HepG2 (cell line): ENCODE results near the gene IGLL1. TPM values are rescaled to one million over a fixed set of nuclear protein-coding genes. Genes with fewer than 3 reads are reported as not detected.

Experiments
- AKAP8 ChIP-seq: sonication (generic); formaldehyde crosslinking; IDR thresholded peaks from 2 replicates; pipeline ENCODE4 v1.5.1; 2020; ENCODE audit warnings: mild to moderate bottlenecking, missing genetic modification reagents
- MXI1 ChIP-seq: IDR thresholded peaks from 3 replicates; pipeline ENCODE4 v1.6.1; 2012; ENCODE audit warnings: low read depth, low read length, inconsistent platforms, borderline replicate concordance
- NR2F1 ChIP-seq, 2 experiments: fragments of 450-650 bp in 1 of 2; formaldehyde crosslinking in 1 of 2; IDR thresholded peaks; 2 replicates each; pipeline versions ENCODE4 v1.5.0 to v1.6.1; 2016 to 2020; ENCODE audit warnings: mild to moderate bottlenecking in 1 of 2, missing compliant biosample characterization in 1 of 2, missing genetic modification reagents in 1 of 2, moderate library complexity in 1 of 2
- ZNF180 ChIP-seq: sonication (generic); formaldehyde crosslinking; IDR thresholded peaks from 2 replicates; pipeline ENCODE4 v1.4.0; 2020; ENCODE audit warnings: low read depth, missing genetic modification reagents, borderline replicate concordance
- ZNF224 ChIP-seq: sonication (generic); formaldehyde crosslinking; IDR thresholded peaks from 2 replicates; pipeline ENCODE4 v1.5.0; 2020; ENCODE audit warnings: mild to moderate bottlenecking, missing genetic modification reagents
- ZNF746 ChIP-seq: sonication (generic); formaldehyde crosslinking; IDR thresholded peaks from 2 replicates; pipeline ENCODE4 v1.8.0; 2022; ENCODE audit warnings: mild to moderate bottlenecking, missing genetic modification reagents
- ZSCAN30 ChIP-seq: sonication (generic); formaldehyde crosslinking; IDR thresholded peaks from 2 replicates; pipeline ENCODE4 v1.5.0; 2020; ENCODE audit warnings: mild to moderate bottlenecking, missing genetic modification reagents
- polyA plus RNA-seq, 8 experiments: library from polyadenylated mRNA; depleted of rRNA in 3 of 8; stranded (reverse) in 7 of 8; unstranded in 1 of 8; fragments of >200 nt; fragmentation: Illumina TruSeq in 4 of 8; extraction: Trizol in 4 of 8; gene quantifications; 2 replicates each; pipeline versions ENCODE4 v1.2.1 to v1.2.3, GENCODE V29; 2011 to 2016; ENCODE audit warnings: low read depth in 4 of 8, missing spikeins in 1 of 8, mixed read lengths in 1 of 8; ENCODE audit not compliant: insufficient read depth in 1 of 8
- total RNA-seq, 5 experiments: library from RNA; depleted of rRNA; stranded (reverse); fragments of >200 nt; fragmentation: Illumina TruSeq; extraction: Trizol; gene quantifications; 2 replicates each; pipeline ENCODE4 v1.2.3, GENCODE V29; 2016; ENCODE audit warnings: low read depth in 1 of 5
- TF ChIP-seq, protein P1 (sequence below): sonication (generic); formaldehyde crosslinking; IDR thresholded peaks from 2 replicates; pipeline ENCODE4 v1.4.0; 2020; ENCODE audit warnings: mild to moderate bottlenecking, missing genetic modification reagents
- TF ChIP-seq, protein P2 (sequence below): sonication (generic); formaldehyde crosslinking; IDR thresholded peaks from 2 replicates; pipeline ENCODE4 v1.8.1; 2023; ENCODE audit warnings: mild to moderate bottlenecking, missing genetic modification reagents
- TF ChIP-seq, protein P3 (sequence below): sonication (generic); formaldehyde crosslinking; IDR thresholded peaks from 2 replicates; pipeline ENCODE4 v1.5.0; 2020; ENCODE audit warnings: mild to moderate bottlenecking, missing genetic modification reagents, borderline replicate concordance
- TF ChIP-seq, protein P4 (sequence below): sonication (generic); formaldehyde crosslinking; IDR thresholded peaks from 2 replicates; pipeline ENCODE4 v1.5.1; 2020; ENCODE audit warnings: mild to moderate bottlenecking, missing genetic modification reagents, borderline replicate concordance

IGLL1 gene
- total and polyA plus RNA-seq, 2 of the 13 experiments (the other 11 are each of a cell fraction or from before 2014, with no cell fraction given) = not detected

DNA sequence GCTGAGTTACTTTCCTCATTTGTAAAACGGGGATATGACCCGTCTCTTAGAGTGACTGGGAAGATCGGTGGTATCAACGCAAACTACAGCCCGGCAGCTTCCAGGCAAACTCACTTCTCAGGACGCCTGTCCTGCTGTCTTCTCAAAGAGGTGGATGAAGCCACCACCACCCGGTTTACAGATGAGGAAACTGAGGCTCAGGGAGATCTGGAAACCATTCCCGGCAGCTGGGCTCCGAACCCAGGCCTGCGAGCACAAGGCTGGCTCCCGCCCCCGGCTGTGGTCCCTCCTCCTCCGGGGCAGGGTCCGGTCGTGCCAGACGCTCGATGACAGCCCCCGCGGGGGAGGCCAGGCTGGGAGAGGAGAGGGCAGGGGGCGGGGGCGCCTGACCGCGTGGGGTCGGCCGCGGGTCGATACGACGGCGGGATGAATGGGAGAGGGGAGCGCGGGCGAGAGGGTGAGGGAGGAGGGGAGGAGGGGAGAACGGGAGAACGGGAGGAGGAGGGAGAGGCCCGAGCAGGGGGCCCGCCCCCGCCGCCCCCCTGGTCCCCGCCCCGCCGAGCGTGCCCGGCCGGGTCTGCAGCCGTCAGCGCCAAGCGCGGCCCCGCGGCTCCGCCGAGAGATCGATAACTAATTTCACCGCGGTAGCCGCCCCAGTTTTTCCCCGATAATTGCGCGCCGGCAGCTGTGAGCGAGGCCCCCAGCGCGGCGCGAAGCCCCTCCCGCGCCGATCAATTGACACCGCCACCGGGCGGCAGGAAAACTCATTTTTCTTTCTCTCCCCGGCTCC, 14.0 kb downstream of the IGLL1 start (continued):
- peak; percentile 100 for TF ChIP-seq ZNF746
- TF ChIP-seq ZSCAN30 = no peak
- TF ChIP-seq, protein P1, sequence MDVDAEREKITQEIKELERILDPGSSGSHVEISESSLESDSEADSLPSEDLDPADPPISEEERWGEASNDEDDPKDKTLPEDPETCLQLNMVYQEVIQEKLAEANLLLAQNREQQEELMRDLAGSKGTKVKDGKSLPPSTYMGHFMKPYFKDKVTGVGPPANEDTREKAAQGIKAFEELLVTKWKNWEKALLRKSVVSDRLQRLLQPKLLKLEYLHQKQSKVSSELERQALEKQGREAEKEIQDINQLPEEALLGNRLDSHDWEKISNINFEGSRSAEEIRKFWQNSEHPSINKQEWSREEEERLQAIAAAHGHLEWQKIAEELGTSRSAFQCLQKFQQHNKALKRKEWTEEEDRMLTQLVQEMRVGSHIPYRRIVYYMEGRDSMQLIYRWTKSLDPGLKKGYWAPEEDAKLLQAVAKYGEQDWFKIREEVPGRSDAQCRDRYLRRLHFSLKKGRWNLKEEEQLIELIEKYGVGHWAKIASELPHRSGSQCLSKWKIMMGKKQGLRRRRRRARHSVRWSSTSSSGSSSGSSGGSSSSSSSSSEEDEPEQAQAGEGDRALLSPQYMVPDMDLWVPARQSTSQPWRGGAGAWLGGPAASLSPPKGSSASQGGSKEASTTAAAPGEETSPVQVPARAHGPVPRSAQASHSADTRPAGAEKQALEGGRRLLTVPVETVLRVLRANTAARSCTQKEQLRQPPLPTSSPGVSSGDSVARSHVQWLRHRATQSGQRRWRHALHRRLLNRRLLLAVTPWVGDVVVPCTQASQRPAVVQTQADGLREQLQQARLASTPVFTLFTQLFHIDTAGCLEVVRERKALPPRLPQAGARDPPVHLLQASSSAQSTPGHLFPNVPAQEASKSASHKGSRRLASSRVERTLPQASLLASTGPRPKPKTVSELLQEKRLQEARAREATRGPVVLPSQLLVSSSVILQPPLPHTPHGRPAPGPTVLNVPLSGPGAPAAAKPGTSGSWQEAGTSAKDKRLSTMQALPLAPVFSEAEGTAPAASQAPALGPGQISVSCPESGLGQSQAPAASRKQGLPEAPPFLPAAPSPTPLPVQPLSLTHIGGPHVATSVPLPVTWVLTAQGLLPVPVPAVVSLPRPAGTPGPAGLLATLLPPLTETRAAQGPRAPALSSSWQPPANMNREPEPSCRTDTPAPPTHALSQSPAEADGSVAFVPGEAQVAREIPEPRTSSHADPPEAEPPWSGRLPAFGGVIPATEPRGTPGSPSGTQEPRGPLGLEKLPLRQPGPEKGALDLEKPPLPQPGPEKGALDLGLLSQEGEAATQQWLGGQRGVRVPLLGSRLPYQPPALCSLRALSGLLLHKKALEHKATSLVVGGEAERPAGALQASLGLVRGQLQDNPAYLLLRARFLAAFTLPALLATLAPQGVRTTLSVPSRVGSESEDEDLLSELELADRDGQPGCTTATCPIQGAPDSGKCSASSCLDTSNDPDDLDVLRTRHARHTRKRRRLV (CRISPR knock-in tag) = no peak
- TF ChIP-seq MXI1 = no peak
- TF ChIP-seq AKAP8 (CRISPR knock-in tag) = no peak
- no peak for TF ChIP-seq ZNF180 (CRISPR knock-in tag)
- no peak for TF ChIP-seq ZNF224
- TF ChIP-seq, protein P2, sequence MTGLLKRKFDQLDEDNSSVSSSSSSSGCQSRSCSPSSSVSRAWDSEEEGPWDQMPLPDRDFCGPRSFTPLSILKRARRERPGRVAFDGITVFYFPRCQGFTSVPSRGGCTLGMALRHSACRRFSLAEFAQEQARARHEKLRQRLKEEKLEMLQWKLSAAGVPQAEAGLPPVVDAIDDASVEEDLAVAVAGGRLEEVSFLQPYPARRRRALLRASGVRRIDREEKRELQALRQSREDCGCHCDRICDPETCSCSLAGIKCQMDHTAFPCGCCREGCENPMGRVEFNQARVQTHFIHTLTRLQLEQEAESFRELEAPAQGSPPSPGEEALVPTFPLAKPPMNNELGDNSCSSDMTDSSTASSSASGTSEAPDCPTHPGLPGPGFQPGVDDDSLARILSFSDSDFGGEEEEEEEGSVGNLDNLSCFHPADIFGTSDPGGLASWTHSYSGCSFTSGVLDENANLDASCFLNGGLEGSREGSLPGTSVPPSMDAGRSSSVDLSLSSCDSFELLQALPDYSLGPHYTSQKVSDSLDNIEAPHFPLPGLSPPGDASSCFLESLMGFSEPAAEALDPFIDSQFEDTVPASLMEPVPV (CRISPR knock-in tag) = no peak; the same call in 1 of the 2 replicates
- TF ChIP-seq, protein P3, sequence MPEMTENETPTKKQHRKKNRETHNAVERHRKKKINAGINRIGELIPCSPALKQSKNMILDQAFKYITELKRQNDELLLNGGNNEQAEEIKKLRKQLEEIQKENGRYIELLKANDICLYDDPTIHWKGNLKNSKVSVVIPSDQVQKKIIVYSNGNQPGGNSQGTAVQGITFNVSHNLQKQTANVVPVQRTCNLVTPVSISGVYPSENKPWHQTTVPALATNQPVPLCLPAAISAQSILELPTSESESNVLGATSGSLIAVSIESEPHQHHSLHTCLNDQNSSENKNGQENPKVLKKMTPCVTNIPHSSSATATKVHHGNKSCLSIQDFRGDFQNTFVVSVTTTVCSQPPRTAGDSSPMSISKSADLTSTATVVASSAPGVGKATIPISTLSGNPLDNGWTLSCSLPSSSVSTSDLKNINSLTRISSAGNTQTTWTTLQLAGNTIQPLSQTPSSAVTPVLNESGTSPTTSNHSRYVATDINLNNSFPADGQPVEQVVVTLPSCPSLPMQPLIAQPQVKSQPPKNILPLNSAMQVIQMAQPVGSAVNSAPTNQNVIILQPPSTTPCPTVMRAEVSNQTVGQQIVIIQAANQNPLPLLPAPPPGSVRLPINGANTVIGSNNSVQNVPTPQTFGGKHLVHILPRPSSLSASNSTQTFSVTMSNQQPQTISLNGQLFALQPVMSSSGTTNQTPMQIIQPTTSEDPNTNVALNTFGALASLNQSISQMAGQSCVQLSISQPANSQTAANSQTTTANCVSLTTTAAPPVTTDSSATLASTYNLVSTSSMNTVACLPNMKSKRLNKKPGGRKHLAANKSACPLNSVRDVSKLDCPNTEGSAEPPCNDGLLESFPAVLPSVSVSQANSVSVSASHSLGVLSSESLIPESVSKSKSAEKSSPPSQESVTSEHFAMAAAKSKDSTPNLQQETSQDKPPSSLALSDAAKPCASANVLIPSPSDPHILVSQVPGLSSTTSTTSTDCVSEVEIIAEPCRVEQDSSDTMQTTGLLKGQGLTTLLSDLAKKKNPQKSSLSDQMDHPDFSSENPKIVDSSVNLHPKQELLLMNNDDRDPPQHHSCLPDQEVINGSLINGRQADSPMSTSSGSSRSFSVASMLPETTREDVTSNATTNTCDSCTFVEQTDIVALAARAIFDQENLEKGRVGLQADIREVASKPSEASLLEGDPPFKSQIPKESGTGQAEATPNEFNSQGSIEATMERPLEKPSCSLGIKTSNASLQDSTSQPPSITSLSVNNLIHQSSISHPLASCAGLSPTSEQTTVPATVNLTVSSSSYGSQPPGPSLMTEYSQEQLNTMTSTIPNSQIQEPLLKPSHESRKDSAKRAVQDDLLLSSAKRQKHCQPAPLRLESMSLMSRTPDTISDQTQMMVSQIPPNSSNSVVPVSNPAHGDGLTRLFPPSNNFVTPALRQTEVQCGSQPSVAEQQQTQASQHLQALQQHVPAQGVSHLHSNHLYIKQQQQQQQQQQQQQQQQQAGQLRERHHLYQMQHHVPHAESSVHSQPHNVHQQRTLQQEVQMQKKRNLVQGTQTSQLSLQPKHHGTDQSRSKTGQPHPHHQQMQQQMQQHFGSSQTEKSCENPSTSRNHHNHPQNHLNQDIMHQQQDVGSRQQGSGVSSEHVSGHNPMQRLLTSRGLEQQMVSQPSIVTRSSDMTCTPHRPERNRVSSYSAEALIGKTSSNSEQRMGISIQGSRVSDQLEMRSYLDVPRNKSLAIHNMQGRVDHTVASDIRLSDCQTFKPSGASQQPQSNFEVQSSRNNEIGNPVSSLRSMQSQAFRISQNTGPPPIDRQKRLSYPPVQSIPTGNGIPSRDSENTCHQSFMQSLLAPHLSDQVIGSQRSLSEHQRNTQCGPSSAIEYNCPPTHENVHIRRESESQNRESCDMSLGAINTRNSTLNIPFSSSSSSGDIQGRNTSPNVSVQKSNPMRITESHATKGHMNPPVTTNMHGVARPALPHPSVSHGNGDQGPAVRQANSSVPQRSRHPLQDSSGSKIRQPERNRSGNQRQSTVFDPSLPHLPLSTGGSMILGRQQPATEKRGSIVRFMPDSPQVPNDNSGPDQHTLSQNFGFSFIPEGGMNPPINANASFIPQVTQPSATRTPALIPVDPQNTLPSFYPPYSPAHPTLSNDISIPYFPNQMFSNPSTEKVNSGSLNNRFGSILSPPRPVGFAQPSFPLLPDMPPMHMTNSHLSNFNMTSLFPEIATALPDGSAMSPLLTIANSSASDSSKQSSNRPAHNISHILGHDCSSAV (CRISPR knock-in tag) = no peak
- TF ChIP-seq, protein P4, sequence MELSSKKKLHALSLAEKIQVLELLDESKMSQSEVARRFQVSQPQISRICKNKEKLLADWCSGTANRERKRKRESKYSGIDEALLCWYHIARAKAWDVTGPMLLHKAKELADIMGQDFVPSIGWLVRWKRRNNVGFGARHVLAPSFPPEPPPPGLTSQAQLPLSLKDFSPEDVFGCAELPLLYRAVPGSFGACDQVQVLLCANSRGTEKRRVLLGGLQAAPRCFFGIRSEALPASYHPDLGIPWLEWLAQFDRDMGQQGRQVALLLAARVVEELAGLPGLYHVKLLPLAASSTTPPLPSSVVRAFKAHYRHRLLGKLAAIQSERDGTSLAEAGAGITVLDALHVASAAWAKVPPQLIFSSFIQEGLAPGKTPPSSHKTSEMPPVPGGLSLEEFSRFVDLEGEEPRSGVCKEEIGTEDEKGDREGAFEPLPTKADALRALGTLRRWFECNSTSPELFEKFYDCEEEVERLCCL (CRISPR knock-in tag) = no peak
- TF ChIP-seq NR2F1 (CRISPR knock-in tag; IDR thresholded peaks at IDR 0.05) = peak in 1 of 2 experiments; percentile 22; a peak in 1 of 4 replicates
